Breast epithelium (tissue), 4 donors: Measurements from ENCODE around the gene ANKS4B. TPM values are rescaled to one million over a fixed set of nuclear protein-coding genes. Genes with fewer than 3 reads are reported as not detected.
"Not testable (repeated sequence)": the region's sequence is repeated elsewhere in the genome, so short reads cannot be mapped to it uniquely, and the experiment has no call there.

Source experiments
- DNase-seq, 2 donors: peaks; one replicate each; pipeline ENCODE4 v3.0.0-alpha.2; 2019; ENCODE audit warnings: low spot score in 2 of 2
- H3K27ac ChIP-seq, 2 donors: fragments of 200-600 bp; sonication (generic) in 1 of 2; one replicate each; pipeline ENCODE4 v1.5.1; 2016 to 2019; ENCODE audit warnings: mild to moderate bottlenecking in 1 of 2
- H3K27me3 ChIP-seq, 2 donors: fragments of 200-600 bp; sonication (generic) in 1 of 2; one replicate each; pipeline versions ENCODE4 v1.5.1 to v1.6.0; 2017 to 2019; ENCODE audit warnings: control low read depth in 1 of 2, mild to moderate bottlenecking in 1 of 2
- H3K36me3 ChIP-seq: fragments of 200-600 bp; one replicate; pipeline ENCODE4 v1.5.1; 2019
- H3K4me1 ChIP-seq, 2 donors: fragments of 200-600 bp; sonication (generic); one replicate each; pipeline ENCODE4 v1.5.1; 2016 to 2019; ENCODE audit warnings: control low read depth in 1 of 2
- H3K4me3 ChIP-seq, 3 donors: fragments of 200-600 bp; sonication (generic); 1 replicate in 2 of 3; 2 replicates in 1 of 3; pipeline ENCODE4 v1.5.1; 2016 to 2019; ENCODE audit warnings: mild to moderate bottlenecking in 3 of 3, moderate library complexity in 2 of 3
- H3K9me3 ChIP-seq, 2 donors: fragments of 200-600 bp; sonication (generic) in 1 of 2; one replicate each; pipeline ENCODE4 v1.5.1; 2016 to 2019; ENCODE audit warnings: control low read depth in 1 of 2
- CTCF ChIP-seq, 3 donors: fragments of 450-650 bp; IDR thresholded peaks; one replicate each; pipeline ENCODE4 v1.5.1; 2016 to 2017; ENCODE audit warnings: antibody characterized with exemption in 3 of 3, mild to moderate bottlenecking in 3 of 3, moderate library complexity in 3 of 3
- POLR2A ChIP-seq: fragments of 450-650 bp; IDR thresholded peaks from one replicate; pipeline ENCODE4 v1.6.1; 2016; ENCODE audit warnings: antibody characterized with exemption, mild to moderate bottlenecking, moderate library complexity
- POLR2AphosphoS5 ChIP-seq, 3 donors: sonication (generic); formaldehyde crosslinking; IDR thresholded peaks; one replicate each; pipeline ENCODE4 v1.6.1; 2017; ENCODE audit warnings: antibody characterized with exemption in 3 of 3
- intact Hi-C: fragments of 100-400 bp; cut with DNase I; formaldehyde crosslinking; loops from one replicate; pipeline ENCODE4 v1.15.1; 2023; ENCODE audit warnings: low total_unique reads
- total RNA-seq, 3 donors: library from RNA; depleted of rRNA; stranded (reverse); fragments of >200 nt; gene quantifications; one replicate each; pipeline ENCODE4 v1.1.0, GENCODE V29; 2016

Gene ANKS4B
- total RNA-seq, 3 donors from 2014 or later, result 0.33 TPM; not detected in 2

GRCh38 chr16:21283521-21284289, 50.2 kb downstream of the ANKS4B start:
- DNase-seq, result no peak
- no peak overlapping the region for H3K27ac ChIP-seq

GRCh38 chr16:21284414-21284813, 50.9 kb downstream of the ANKS4B start:
- Histone ChIP-seq H3K27me3 (peaks cover 0 to 5% of the 10 kb centered on the region in 2 donors), H3K36me3 (no peaks in the 10 kb centered on the region), H3K9me3 (no peaks in the 10 kb centered on the region), H3K4me3 (peak overlapping the region in 1 of 3 donors; percentile 49), H3K27ac (no peak overlapping the region), H3K4me1 (no peaks in the 10 kb centered on the region)
- TF ChIP-seq POLR2A, result no peak
- no peak for TF ChIP-seq CTCF (IDR thresholded peaks at IDR 0.05)
- TF ChIP-seq POLR2AphosphoS5 (IDR thresholded peaks at IDR 0.05), result no peak
- intact Hi-C loops, result no loop called here
- DNase-seq, result no peak

More at GRCh38 chr16:21283521-21284289, 50.2 kb downstream of the ANKS4B start:
- H3K36me3 ChIP-seq, result no peaks in the 10 kb centered on the region
- H3K9me3 ChIP-seq, result no peaks in the 10 kb centered on the region
- H3K4me3 ChIP-seq, result peak overlapping the region; percentile 27 to 67 (median 49)
- H3K27me3 ChIP-seq, result peaks cover 0 to 6% of the 10 kb centered on the region in 2 donors
- intact Hi-C loops, result no loop called here
- H3K4me1 ChIP-seq, result no peaks in the 10 kb centered on the region
- TF ChIP-seq CTCF (IDR thresholded peaks at IDR 0.05) (no peak), POLR2AphosphoS5 (IDR thresholded peaks at IDR 0.05) (no peak), POLR2A (no peak)

GRCh38 chr16:21285314-21285713, 51.8 kb downstream of the ANKS4B start:
- no peak for DNase-seq
- Histone ChIP-seq H3K4me3 (no peak overlapping the region), H3K36me3 (no peaks in the 10 kb centered on the region), H3K27me3 (peaks cover 0 to 5% of the 10 kb centered on the region in 2 donors), H3K9me3 (no peaks in the 10 kb centered on the region), H3K4me1 (no peaks in the 10 kb centered on the region), H3K27ac (no peak overlapping the region)
- TF ChIP-seq POLR2AphosphoS5 (IDR thresholded peaks at IDR 0.05) (no peak), POLR2A (no peak), CTCF (IDR thresholded peaks at IDR 0.05) (no peak)
- intact Hi-C loops, result no loop called here

- H3K4me1 ChIP-seq, H3K36me3 ChIP-seq, H3K4me3 ChIP-seq, H3K27me3 ChIP-seq, H3K9me3 ChIP-seq, H3K27ac ChIP-seq, DNase-seq: not testable (repeated sequence)
- intact Hi-C loops, result loop anchor here (10.0 kb wide), 1 partner anchor 1115 kb away; no protein-coding TSS in a partner anchor
Observed at GRCh38 chr16:21289789-21290188, 56.3 kb downstream of the ANKS4B start.

- Histone ChIP-seq H3K36me3 (no peaks in the 10 kb centered on the region), H3K4me3 (peak overlapping the region; percentile 65 to 87 (median 76)), H3K27me3 (no peaks in the 10 kb centered on the region), H3K27ac (peak overlapping the region; percentile 74 to 86), H3K4me1 (no peaks in the 10 kb centered on the region), H3K9me3 (no peaks in the 10 kb centered on the region)
- peak; percentile 92 to 98 for DNase-seq
- TF ChIP-seq POLR2AphosphoS5 (IDR thresholded peaks at IDR 0.05), result peak; percentile 77 to 87 (median 81)
- no peak for TF ChIP-seq POLR2A
- peak; percentile 64 to 94 (median 91) for TF ChIP-seq CTCF (IDR thresholded peaks at IDR 0.05)
- intact Hi-C loops, result loop anchor here (5.0 kb wide), 1 partner anchor 448 kb away; no protein-coding TSS in a partner anchor
Observed at GRCh38 chr16:21300309-21301167, 67.0 kb downstream of the ANKS4B start.
